Measurements from ENCODE around the gene TRIM54. TPM values are rescaled to one million over a fixed set of nuclear protein-coding genes. Genes with fewer than 3 reads are reported as not detected.

Gene TRIM54, protein sequence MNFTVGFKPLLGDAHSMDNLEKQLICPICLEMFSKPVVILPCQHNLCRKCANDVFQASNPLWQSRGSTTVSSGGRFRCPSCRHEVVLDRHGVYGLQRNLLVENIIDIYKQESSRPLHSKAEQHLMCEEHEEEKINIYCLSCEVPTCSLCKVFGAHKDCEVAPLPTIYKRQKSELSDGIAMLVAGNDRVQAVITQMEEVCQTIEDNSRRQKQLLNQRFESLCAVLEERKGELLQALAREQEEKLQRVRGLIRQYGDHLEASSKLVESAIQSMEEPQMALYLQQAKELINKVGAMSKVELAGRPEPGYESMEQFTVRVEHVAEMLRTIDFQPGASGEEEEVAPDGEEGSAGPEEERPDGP
- total RNA-seq = 1 to 10 TPM in 1 of 2 donors, under 1 TPM in 1; 0.86 to 2.2 TPM
- 0.21 TPM for polyA plus RNA-seq (2013, experiment 1 of 2)
- polyA plus RNA-seq (2013, experiment 2 of 2) = not detected
- long read RNA-seq, experiment 1 = 0 reads
- long read RNA-seq, experiment 2, partial matches to known transcripts = 0 of 1 reads
- long read RNA-seq, experiment 2, other reads (novel, unspliced or antisense) = 0 of 1 reads
- long read RNA-seq, experiment 3, transcript TRIM54-202 (9 exons, 1,967 nt) = major isoform, 14 of 16 reads
- long read RNA-seq, experiment 3, partial matches to known transcripts = 0 of 16 reads
- long read RNA-seq, experiment 3, other reads (novel, unspliced or antisense) = 1 of 16 reads
- long read RNA-seq, experiment 4 = 0 reads

GRCh38 chr2:27281855-27282559 lies at the start of gene TRIM54:
Gene TRIM54, plus strand, starts transcription at chr2:27282429. Its CDS starts 303 bp downstream, at chr2:27282732.
- Histone ChIP-seq H3K27ac (ENCODE audit: low read depth, low read length) (no peak within 1 kb of the TSS), H3K9me3 (ENCODE audit: control insufficient read depth, low read length) (no peaks in the 10 kb centered on the region), H3K4me3 (ENCODE audit: low read length) (no peak within 1 kb of the TSS), H3K9ac (ENCODE audit: extremely low read depth, low read length, poor library complexity, severe bottlenecking) (no peak within 1 kb of the TSS), H3K36me3 (ENCODE audit: control insufficient read depth, insufficient read depth, low read length) (no peaks in the 10 kb centered on the region), H3K4me1 (ENCODE audit: control insufficient read depth, insufficient read depth, low read length) (peaks cover 16% of the 10 kb centered on the region), H3K27me3 (ENCODE audit: control insufficient read depth, insufficient read depth, low read length, poor library complexity, severe bottlenecking) (no peaks in the 10 kb centered on the region)
- Mint-ChIP-seq H3K27me3 (ENCODE audit: insufficient read depth) (peaks cover 15% of the 10 kb centered on the region), H3K9me3 (no peaks in the 10 kb centered on the region), H3K27ac (peak within 1 kb of the TSS; percentile 90), H3K4me1 (peaks cover 19% of the 10 kb centered on the region), H3K36me3 (ENCODE audit: low read depth) (no peaks in the 10 kb centered on the region), H3K4me3 (peak within 1 kb of the TSS; percentile 38)
- WGBS, 2 experiments (ENCODE audit: insufficient coverage in 1 of 2, insufficient read length in 1 of 2) = 54 to 73% methylated on average over 3 to 5 of the region's 5 CpGs
- peak; percentile 70 for DNase-seq
- TF ChIP-seq, protein P1, sequence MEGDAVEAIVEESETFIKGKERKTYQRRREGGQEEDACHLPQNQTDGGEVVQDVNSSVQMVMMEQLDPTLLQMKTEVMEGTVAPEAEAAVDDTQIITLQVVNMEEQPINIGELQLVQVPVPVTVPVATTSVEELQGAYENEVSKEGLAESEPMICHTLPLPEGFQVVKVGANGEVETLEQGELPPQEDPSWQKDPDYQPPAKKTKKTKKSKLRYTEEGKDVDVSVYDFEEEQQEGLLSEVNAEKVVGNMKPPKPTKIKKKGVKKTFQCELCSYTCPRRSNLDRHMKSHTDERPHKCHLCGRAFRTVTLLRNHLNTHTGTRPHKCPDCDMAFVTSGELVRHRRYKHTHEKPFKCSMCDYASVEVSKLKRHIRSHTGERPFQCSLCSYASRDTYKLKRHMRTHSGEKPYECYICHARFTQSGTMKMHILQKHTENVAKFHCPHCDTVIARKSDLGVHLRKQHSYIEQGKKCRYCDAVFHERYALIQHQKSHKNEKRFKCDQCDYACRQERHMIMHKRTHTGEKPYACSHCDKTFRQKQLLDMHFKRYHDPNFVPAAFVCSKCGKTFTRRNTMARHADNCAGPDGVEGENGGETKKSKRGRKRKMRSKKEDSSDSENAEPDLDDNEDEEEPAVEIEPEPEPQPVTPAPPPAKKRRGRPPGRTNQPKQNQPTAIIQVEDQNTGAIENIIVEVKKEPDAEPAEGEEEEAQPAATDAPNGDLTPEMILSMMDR (conservative IDR thresholded peaks at IDR 0.05) = no peak

DNA sequence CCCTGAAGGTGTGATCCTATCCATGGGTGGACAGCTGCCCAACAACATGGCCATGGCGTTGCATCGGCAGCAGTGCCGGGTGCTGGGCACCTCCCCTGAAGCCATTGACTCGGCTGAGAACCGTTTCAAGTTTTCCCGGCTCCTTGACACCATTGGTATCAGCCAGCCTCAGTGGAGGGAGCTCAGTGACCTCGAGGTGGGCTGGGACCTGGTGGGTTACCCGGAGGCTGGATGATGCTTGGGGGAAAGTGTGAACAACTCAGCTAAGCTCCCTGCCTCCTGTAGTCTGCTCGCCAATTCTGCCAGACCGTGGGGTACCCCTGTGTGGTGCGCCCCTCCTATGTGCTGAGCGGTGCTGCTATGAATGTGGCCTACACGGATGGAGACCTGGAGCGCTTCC lies 48.9 kb upstream of the TRIM54 start:
- no peaks in the 10 kb centered on the region for H3K4me1 ChIP-seq (ENCODE audit: control insufficient read depth, insufficient read depth, low read length)
- TF ChIP-seq, protein P1 (conservative IDR thresholded peaks at IDR 0.05) = no peak
- Mint-ChIP-seq H3K36me3 (ENCODE audit: low read depth) (peaks cover 84% of the 10 kb centered on the region), H3K9me3 (no peaks in the 10 kb centered on the region), H3K4me3 (no peak overlapping the region), H3K27me3 (ENCODE audit: insufficient read depth) (no peaks in the 10 kb centered on the region), H3K4me1 (no peaks in the 10 kb centered on the region), H3K27ac (no peak overlapping the region)
- no peak overlapping the region for H3K9ac ChIP-seq (ENCODE audit: extremely low read depth, low read length, poor library complexity, severe bottlenecking)
- no peak overlapping the region for H3K4me3 ChIP-seq (ENCODE audit: low read length)
- peaks cover 89% of the 10 kb centered on the region for H3K36me3 ChIP-seq (ENCODE audit: control insufficient read depth, insufficient read depth, low read length)
- WGBS, 2 experiments (ENCODE audit: insufficient coverage in 1 of 2, insufficient read length in 1 of 2) = 95 to 97% methylated on average over 11 to 14 of the region's 14 CpGs
- DNase-seq = no peak
- H3K9me3 ChIP-seq (ENCODE audit: control insufficient read depth, low read length) = no peaks in the 10 kb centered on the region
- H3K27me3 ChIP-seq (ENCODE audit: control insufficient read depth, insufficient read depth, low read length, poor library complexity, severe bottlenecking) = no peaks in the 10 kb centered on the region
- no peak overlapping the region for H3K27ac ChIP-seq (ENCODE audit: low read depth, low read length)

DNA sequence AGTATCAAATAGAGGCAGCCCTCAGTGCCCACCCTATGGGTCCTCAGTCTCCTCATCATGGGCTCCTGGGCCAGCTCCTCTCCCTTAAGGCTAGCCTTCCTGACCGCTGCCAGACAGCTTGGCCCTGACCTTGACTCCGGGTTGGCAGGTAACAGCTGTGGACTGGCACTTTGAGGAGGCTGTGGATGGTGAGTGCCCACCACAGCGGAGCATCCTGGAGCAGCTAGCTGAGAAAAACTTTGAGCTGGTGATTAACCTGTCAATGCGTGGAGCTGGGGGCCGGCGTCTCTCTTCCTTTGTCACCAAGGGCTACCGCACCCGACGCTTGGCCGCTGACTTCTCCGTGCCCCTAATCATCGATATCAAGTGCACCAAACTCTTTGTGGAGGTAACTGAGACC lies 46.1 kb upstream of the TRIM54 start:
- H3K36me3 Mint-ChIP-seq (ENCODE audit: low read depth) = peaks cover 94% of the 10 kb centered on the region
- Histone ChIP-seq H3K27ac (ENCODE audit: low read depth, low read length) (no peak overlapping the region), H3K36me3 (ENCODE audit: control insufficient read depth, insufficient read depth, low read length) (peaks cover 94% of the 10 kb centered on the region), H3K4me1 (ENCODE audit: control insufficient read depth, insufficient read depth, low read length) (no peaks in the 10 kb centered on the region), H3K9me3 (ENCODE audit: control insufficient read depth, low read length) (no peaks in the 10 kb centered on the region), H3K27me3 (ENCODE audit: control insufficient read depth, insufficient read depth, low read length, poor library complexity, severe bottlenecking) (no peaks in the 10 kb centered on the region), H3K9ac (ENCODE audit: extremely low read depth, low read length, poor library complexity, severe bottlenecking) (no peak overlapping the region), H3K4me3 (ENCODE audit: low read length) (no peak overlapping the region)
- DNase-seq = no peak
- no peaks in the 10 kb centered on the region for H3K9me3 Mint-ChIP-seq
- no peak overlapping the region for H3K27ac Mint-ChIP-seq
- no peaks in the 10 kb centered on the region for H3K27me3 Mint-ChIP-seq (ENCODE audit: insufficient read depth)
- WGBS, 2 experiments (ENCODE audit: insufficient coverage in 1 of 2, insufficient read length in 1 of 2) = 95 to 97% methylated on average over 11 to 12 of the region's 12 CpGs
- TF ChIP-seq, protein P1 (conservative IDR thresholded peaks at IDR 0.05) = no peak
- H3K4me3 Mint-ChIP-seq = no peak overlapping the region
- no peaks in the 10 kb centered on the region for H3K4me1 Mint-ChIP-seq
